GM12878 (cell line): Measurements from ENCODE around the gene BMPR2. TPM values are rescaled to one million over a fixed set of nuclear protein-coding genes. Genes with fewer than 3 reads are reported as not detected.
"Not testable (repeated sequence)": the region's sequence is repeated elsewhere in the genome, so short reads cannot be mapped to it uniquely, and the experiment has no call there.

Experiments used
- ATAC-seq: fragments of 200-7000 bp; cut with Tn5 transposase; 3 replicates; pipeline ENCODE4 v1.9.1; 2020; ENCODE audit warnings: mild to moderate bottlenecking, moderate library complexity
- BruUV-seq: library from RNA; stranded (reverse); fragments of 400-500 nt; replicated peaks from 2 replicates; lab custom pipeline; 2021; lab: Mats Ljungman, UMichigan
- CTCF ChIA-PET: fragments of 300-600 bp; sonication (Branson Sonifier 250); formaldehyde crosslinking; extraction: SDS; loops from one replicate; lab custom pipeline; 2021; ENCODE audit warnings: inconsistent platforms; lab: Yijun Ruan, JAX
- POLR2A ChIA-PET: fragments of 350-600 bp; formaldehyde crosslinking; extraction: SDS; loops from one replicate; lab custom pipeline; 2021; ENCODE audit warnings: inconsistent platforms; lab: Charles Lee
- RAD21 ChIA-PET: fragments of 300-600 bp; sonication (Branson Sonifier 250); formaldehyde crosslinking; loops from one replicate; lab custom pipeline; 2023; ENCODE audit warnings: antibody characterized with exemption; ENCODE audit not compliant: unreplicated experiment; lab: Charles Lee
- SMC1A ChIA-PET: fragments of 300-600 bp; sonication (Branson Sonifier 250); formaldehyde crosslinking; loops from one replicate; lab custom pipeline; 2023; ENCODE audit not compliant: unreplicated experiment, uncharacterized antibody; lab: Charles Lee
- DNase-seq: peaks from one replicate; pipeline ENCODE4 v3.0.0-alpha.2; 2011; ENCODE audit warnings: low read depth, low spot score
- FAIRE-seq: peaks from 3 replicates; lab custom pipeline; 2011; peaks lifted over from hg19 to GRCh38; lab: Jason Lieb, UNC
- H2AFZ ChIP-seq: 2 replicates; pipeline ENCODE4 v1.6.0; 2011; ENCODE audit warnings: low read depth, low read length, control low read depth; ENCODE audit not compliant: control insufficient read depth
- H3K27ac ChIP-seq: 2 replicates; pipeline ENCODE4 v1.5.1; 2011; ENCODE audit warnings: control low read depth; ENCODE audit not compliant: control insufficient read depth, insufficient read depth
- H3K27me3 ChIP-seq, 2 experiments: replicated peaks in 1 of 2; 2 replicates each; pipeline versions ENCODE4 v1.6.0 to v1.6.1; 2011; ENCODE audit warnings: low read length in 1 of 2; ENCODE audit not compliant: control insufficient read depth in 2 of 2, insufficient read depth in 2 of 2
- H3K36me3 ChIP-seq, 2 experiments: 2 replicates each; pipeline ENCODE4 v1.5.1; 2011; ENCODE audit warnings: low read length in 1 of 2; ENCODE audit not compliant: control insufficient read depth in 2 of 2, insufficient read depth in 2 of 2
- H3K4me1 ChIP-seq: 2 replicates; pipeline ENCODE4 v1.6.1; 2011; ENCODE audit warnings: mild to moderate bottlenecking, low read length, moderate library complexity, mixed read lengths; ENCODE audit not compliant: control insufficient read depth, insufficient read depth
- H3K4me2 ChIP-seq: 2 replicates; pipeline ENCODE4 v1.6.0; 2011; ENCODE audit warnings: control low read depth; ENCODE audit not compliant: control insufficient read depth, insufficient read depth
- H3K4me3 ChIP-seq: fragments of 200-600 bp; sonication (generic); 2 replicates; pipeline ENCODE4 v1.5.1; 2016
- H3K79me2 ChIP-seq: 2 replicates; pipeline ENCODE4 v1.6.0; 2011; ENCODE audit warnings: low read length; ENCODE audit not compliant: control insufficient read depth, insufficient read depth
- H3K9ac ChIP-seq: 2 replicates; pipeline ENCODE4 v1.8.0; 2011; ENCODE audit warnings: low read length, control low read depth, mixed read lengths; ENCODE audit not compliant: control insufficient read depth, insufficient read depth
- H3K9me3 ChIP-seq: replicated peaks from 3 replicates; pipeline ENCODE4 v1.5.1; 2011; ENCODE audit warnings: mild to moderate bottlenecking, low read length; ENCODE audit not compliant: control insufficient read depth, insufficient read depth
- H4K20me1 ChIP-seq: 2 replicates; pipeline ENCODE4 v1.6.0; 2011; ENCODE audit not compliant: control insufficient read depth, insufficient read depth
- ZNF217 ChIP-seq: fragments of 450-650 bp; IDR thresholded peaks from 2 replicates; pipeline ENCODE4 v1.6.1; 2017; ENCODE audit warnings: antibody characterized with exemption, mild to moderate bottlenecking
- WGBS: methylation state at CpG from one replicate; pipeline ENCODE4 v1.1.6; 2016; ENCODE audit warnings: low lambda C conversion rate; ENCODE audit not compliant: insufficient replicate concordance, insufficient coverage; ENCODE audit errors: missing lambda C conversion rate; 5-methylcytosine and 5-hydroxymethylcytosine counted together
- in situ Hi-C: fragments of 300-500 bp; cut with MboI; formaldehyde crosslinking; loops from 9 replicates; pipeline ENCODE4 v1.14.3; 2018; ENCODE audit warnings: mixed read lengths
- intact Hi-C: fragments of 100-400 bp; cut with micrococcal nuclease; formaldehyde crosslinking; loops from one replicate; pipeline ENCODE4 v1.14.2; 2022; ENCODE audit not compliant: unreplicated experiment
- polyA plus RNA-seq, 11 experiments: library from polyadenylated mRNA; depleted of rRNA in 4 of 11; unstranded in 6 of 11; stranded (reverse) in 5 of 11; fragments of >200 nt; fragmentation: Nextera tagmentation in 4 of 11; fragmentation: Illumina TruSeq in 1 of 11; extraction: Ambion mirVana in 4 of 11; extraction: Trizol in 1 of 11; gene quantifications; 1 replicate in 1 of 11; 2 replicates in 10 of 11; pipeline versions ENCODE4 v1.2.1 to v1.2.3, GENCODE V29; 2011 to 2016; ENCODE audit warnings: inconsistent platforms in 2 of 11, missing spikeins in 2 of 11, low read depth in 1 of 11
- total RNA-seq, 4 experiments: library from RNA; depleted of rRNA in 3 of 4; stranded (reverse); fragments of >200 nt in 3 of 4; fragmentation: Illumina TruSeq in 1 of 4; extraction: Trizol in 1 of 4; gene quantifications; 2 replicates each; pipeline versions ENCODE4 v1.2.1 to v1.2.3, GENCODE V29; 2013 to 2021
- TF ChIP-seq, protein P1 (sequence below): IDR thresholded peaks from 2 replicates; pipeline ENCODE4 v1.6.1; 2012; ENCODE audit warnings: low read depth, low read length, improper control_type of control experiment

The BMPR2 gene
- total and polyA plus RNA-seq, 10 of the 15 experiments (the other 5 are each of a cell fraction or from before 2014, with no cell fraction given) = 2.4 to 33.0 (median 7.1) TPM

DNA sequence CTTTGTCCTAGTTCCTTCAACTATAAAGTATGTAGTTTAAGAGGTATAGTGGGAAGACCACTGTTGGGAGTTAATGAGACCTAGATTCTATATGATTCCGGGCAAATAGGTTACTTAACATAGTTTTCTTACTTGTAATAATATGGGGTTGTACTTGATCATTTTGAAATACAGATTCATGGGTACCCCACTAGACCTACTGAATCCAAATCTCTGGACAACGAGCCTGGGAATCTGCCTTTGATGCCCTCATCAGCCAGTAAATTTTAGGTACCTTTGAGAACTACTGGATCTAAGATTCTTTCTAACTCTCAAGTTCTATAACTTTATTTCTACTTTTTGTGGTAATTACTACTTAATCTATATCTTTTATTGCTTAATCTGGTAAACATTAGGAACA, 6.6 kb downstream of the BMPR2 start:
- H2AFZ ChIP-seq = no peak overlapping the region
- H3K36me3 ChIP-seq = no peaks in the 10 kb centered on the region; a peak in 1 of 4 replicates
- H3K4me1 ChIP-seq = no peaks in the 10 kb centered on the region; the same call in none of the 2 replicates
- DNase-seq (no peak), ATAC-seq (no peak), FAIRE-seq (no peak)
- SMC1A ChIA-PET = no interaction called here
- CTCF ChIA-PET = no interaction called here
- no peaks in the 10 kb centered on the region for H3K27me3 ChIP-seq
- TF ChIP-seq, protein P1, sequence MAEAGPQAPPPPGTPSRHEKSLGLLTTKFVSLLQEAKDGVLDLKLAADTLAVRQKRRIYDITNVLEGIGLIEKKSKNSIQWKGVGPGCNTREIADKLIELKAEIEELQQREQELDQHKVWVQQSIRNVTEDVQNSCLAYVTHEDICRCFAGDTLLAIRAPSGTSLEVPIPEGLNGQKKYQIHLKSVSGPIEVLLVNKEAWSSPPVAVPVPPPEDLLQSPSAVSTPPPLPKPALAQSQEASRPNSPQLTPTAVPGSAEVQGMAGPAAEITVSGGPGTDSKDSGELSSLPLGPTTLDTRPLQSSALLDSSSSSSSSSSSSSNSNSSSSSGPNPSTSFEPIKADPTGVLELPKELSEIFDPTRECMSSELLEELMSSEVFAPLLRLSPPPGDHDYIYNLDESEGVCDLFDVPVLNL = no peak
- TF ChIP-seq ZNF217 = 0 out of 2 replicates have a peak, but pooled peaks have one; percentile 1
- H3K79me2 ChIP-seq = peaks cover 82% of the 10 kb centered on the region
- intact Hi-C loops (no loop called here), in situ Hi-C loops (no loop called here)
- WGBS = 98% methylated on average over 2 of the region's 2 CpGs
- no peak overlapping the region for H3K27ac ChIP-seq
- BruUV-seq = no TSS peak
- H3K4me2 ChIP-seq = no peak overlapping the region; the same call in 1 of the 2 replicates
- POLR2A ChIA-PET = no interaction called here
- no peak overlapping the region for H3K4me3 ChIP-seq
- no peaks in the 10 kb centered on the region; the same call in 2 of the 3 replicates for H3K9me3 ChIP-seq
- no peak overlapping the region for H3K9ac ChIP-seq
- no peaks in the 10 kb centered on the region for H4K20me1 ChIP-seq
- RAD21 ChIA-PET = no interaction called here

DNA sequence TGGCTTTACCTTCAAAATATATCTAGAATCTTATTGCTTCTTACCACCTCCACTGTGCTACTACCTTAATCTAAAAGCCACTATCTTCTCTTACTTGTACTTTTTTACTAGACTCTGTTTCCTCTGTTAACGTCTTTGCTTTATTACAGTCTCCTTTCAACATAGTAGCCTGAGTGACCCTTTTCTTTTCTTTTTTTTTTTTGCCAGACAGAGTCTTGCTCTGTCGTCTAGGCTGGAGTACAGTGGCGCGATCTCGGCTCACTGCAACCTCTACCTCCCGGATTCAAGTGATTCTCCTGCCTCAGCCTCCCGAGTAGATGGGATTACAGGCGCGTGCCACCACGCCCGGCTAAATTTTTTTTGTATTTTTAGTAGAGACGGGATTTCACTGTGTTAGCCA, 10.4 kb downstream of the BMPR2 start:
- Histone ChIP-seq H3K79me2 (peaks cover 56% of the 10 kb centered on the region), H3K4me3 (peak overlapping the region; percentile 25; the same call in 1 of the 2 replicates)
- BruUV-seq, RAD21 ChIA-PET, POLR2A ChIA-PET, CTCF ChIA-PET, H3K27me3 ChIP-seq, FAIRE-seq, H3K9me3 ChIP-seq, SMC1A ChIA-PET, H3K4me1 ChIP-seq, H3K9ac ChIP-seq, H3K27ac ChIP-seq, in situ Hi-C loops, H2AFZ ChIP-seq, H4K20me1 ChIP-seq, ATAC-seq, DNase-seq, H3K36me3 ChIP-seq, intact Hi-C loops, H3K4me2 ChIP-seq: not testable (repeated sequence)
- 95% methylated on average over 12 of the region's 12 CpGs for WGBS
